Measurements from ENCODE around the gene PHLDB2.
A peak's percentile ranks its signal among the peaks of the same experiment; 100 is the strongest.

PHLDB2 gene

DNA sequence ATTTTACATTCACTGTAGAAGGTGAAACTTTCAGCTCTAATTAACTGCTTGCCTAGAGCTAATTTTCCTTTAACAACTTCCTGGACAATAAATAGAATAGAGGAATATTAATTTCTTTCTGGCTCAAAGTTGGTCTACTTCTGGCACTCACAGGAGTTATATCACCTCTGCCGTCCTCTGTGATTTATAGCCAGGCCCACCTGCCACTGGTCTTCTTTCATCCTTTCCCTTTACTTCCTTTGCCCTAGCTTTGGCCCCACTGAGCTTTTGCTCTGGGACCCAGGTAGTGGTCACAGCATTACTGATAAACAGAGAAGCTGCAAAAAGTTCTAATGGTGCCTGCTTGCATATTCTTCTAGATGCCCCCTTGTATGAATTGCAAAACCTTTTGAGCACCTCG is 70.4 kb downstream of the PHLDB2 start:
- DNase-seq = no peak

DNA sequence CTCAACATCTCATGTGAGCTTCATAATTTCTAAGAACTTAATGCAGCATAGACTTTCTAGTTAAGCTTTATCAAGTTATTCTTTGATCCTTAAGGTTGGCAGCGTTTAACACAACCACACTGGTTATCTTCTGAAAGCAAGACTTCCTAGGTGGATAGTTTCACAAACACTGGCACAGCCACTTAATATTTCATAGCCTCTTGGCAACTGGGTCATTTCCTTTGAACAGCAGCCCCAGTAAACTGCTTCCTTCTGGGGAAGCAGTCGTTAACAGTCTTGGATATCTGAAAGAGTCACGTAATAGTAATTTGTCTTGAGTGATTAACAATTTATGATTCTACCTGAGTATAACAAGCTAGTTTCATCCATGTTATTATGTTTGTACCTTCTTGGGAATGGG is 73.9 kb downstream of the PHLDB2 start:
- DNase-seq = no peak

- peak; percentile 89 for DNase-seq
Observed at GRCh38 chr3:111936191-111936841, 77.3 kb downstream of the PHLDB2 start.

DNA sequence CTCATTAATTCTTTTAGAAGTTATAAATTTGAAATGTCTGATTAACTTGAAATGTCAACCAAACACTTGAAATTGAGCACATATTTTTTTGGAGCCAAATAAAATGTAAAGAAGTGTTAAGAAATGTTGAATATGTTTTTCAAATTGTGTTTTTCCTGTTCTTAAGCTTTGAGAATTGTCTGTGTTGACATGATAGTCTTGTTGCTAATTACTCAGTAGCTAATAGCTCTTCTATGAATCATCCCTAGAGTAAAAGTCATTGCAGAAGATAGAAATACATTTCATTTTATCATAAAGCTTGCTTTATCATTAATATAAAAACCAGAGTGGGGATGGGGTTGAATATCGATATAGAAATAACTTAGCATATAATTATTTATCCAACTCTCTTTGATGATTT is 77.9 kb downstream of the PHLDB2 start:
- DNase-seq = peak; percentile 41

DNA sequence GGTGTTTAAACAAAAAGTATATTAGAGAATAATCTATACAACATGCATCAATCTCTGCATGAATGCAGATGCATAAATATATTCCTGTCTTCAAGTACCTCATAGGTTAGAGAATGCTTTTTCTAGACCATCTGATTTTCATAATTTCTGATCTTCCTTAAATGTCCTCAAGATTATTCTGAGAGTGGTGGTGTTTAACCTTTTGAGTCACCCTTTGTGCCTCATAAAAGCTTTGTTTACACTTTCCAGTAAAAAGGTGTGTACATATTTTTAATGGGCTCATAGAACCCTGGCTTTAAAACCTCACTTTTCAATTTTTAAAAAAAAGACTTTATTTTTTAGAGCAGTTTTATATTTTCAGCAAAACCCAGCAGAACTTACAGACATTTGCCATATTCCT is 78.8 kb downstream of the PHLDB2 start:
- no peak for DNase-seq

DNA sequence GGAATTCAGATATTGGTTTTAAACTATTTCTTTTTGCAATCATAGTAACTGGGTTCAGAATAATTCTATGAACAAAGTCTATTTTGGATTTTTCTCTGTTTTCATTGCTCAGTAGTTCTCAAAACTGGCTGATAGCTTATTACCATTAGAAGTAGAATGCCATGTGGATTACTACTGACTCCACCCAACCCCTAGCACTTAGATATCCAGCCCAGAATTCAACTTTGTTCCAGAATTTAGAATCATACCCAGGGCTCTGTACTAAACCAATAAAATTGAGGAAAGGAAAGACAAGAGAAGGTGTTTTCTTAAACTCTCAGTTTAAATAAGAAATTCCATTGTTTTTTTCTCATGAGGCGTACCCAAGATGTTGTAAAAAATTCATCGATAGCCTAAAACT is 80.8 kb downstream of the PHLDB2 start:
- no peak for DNase-seq

DNA sequence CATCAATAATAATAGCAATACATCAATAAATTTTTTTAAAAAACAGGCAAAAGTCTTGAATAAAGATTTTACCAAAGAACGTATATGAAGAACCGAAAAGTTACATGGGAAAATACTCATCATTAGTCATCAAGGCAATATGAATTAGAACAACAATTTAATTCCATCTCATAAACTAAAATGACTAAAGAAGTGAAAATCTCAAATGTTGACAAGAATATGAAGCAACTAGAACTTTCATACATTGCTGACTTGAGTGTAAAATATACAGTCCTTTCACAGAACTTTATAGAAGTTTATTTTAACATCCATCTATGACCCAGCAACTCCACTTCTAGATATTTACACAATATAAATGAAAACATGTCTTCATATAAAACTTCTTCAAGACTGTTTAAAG is 84.5 kb downstream of the PHLDB2 start:
- DNase-seq = no peak

DNA sequence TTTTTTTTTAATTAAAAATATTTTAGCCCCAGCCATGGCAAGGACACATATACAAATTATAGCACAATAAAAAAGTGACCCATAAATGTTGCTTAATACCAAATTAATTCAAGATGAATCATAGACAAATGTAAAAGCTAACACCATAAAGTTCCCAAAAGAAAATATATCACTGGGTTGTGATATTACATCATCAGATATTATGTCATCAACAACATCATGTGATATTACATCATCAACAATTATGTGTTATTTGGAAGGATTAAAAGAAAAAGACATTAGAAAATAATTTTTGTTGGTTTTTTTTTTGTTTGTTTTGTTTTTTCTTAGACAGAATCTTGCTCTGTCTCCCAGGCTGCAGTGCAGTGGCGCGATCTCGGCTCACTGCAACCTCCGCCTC is 85.3 kb downstream of the PHLDB2 start:
- no peak for DNase-seq

GRCh38 chr3:111947231-111947630 is 88.2 kb downstream of the PHLDB2 start:
- peak; percentile 43 for DNase-seq

DNA sequence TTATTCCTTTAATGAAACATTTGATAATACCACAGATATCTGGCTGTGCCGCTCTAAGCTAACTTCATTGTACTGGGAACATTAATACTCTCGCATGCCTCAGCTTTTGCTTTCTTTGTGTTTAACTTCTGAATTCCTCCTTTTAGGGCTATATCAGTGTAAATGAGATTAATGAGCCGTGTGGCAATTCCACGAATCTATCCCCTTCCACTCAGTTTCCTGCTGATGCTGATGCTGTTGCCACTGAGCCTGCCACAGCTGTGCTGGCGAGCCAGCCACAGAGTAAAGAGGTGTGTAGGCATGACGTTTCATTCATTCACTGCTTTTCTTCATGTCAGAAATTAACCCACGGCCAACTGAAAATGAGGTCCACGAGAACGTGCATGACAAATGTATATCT is 89.7 kb downstream of the PHLDB2 start:
- no peak for DNase-seq

GRCh38 chr3:111949712-111950111 is 90.6 kb downstream of the PHLDB2 start:
- no peak for DNase-seq

- no peak for DNase-seq
Observed at GRCh38 chr3:111951032-111951431, 92.0 kb downstream of the PHLDB2 start.

GRCh38 chr3:111952086-111952485 is 93.0 kb downstream of the PHLDB2 start:
- DNase-seq = no peak

GRCh38 chr3:111952866-111953450 is 93.9 kb downstream of the PHLDB2 start:
- DNase-seq = no peak

GRCh38 chr3:111954228-111954990 is 95.3 kb downstream of the PHLDB2 start:
- peak; percentile 66 for DNase-seq

GRCh38 chr3:111955876-111956275 is 96.8 kb downstream of the PHLDB2 start:
- DNase-seq = no peak

- DNase-seq = no peak
Observed at GRCh38 chr3:111956449-111956848, 97.4 kb downstream of the PHLDB2 start.

- DNase-seq = no peak
Observed at GRCh38 chr3:111956995-111957734, 98.1 kb downstream of the PHLDB2 start.

GRCh38 chr3:111961461-111962164 is 102.5 kb downstream of the PHLDB2 start:
- DNase-seq = peak; percentile 7

DNA sequence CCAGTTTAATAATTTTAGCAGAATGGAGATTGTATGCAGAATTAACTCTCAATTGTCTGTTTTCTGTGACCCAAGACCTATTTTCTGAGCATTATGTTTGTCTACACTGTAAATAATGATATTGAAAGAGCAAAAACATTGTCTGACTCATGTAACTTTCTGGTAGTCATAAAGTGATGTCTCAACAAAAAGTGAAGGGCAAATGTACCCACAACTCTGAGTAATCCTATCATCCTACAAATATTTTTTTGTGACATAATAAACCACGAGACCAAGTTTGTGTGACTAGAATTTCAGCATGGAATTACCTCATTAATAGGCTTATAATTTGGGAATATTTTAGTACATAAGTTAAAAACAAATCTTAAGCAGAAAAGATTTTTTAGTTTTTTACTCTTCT is 104.4 kb downstream of the PHLDB2 start:
- peak; percentile 68 for DNase-seq

- no peak for DNase-seq
Observed at GRCh38 chr3:111965484-111965883, 106.4 kb downstream of the PHLDB2 start.

DNA sequence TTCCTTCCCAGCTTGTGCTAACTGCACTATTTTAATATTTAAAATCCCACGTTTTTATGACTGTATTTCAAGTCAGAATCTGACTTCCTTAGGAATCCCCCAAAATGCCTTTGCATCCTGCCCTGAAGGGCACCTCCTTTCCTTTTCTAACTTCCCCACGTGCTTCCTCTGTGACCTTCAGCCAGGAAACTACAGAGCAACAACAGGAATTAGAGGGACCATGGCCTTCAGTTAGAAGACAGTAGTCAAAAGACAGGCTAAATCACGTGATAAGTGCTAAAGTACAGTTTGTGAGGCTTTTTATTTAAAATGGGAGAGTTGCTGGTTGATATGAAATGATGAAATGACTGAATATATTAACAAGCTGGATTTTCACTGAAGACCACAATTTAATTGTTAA is 108.0 kb downstream of the PHLDB2 start:
- no peak for DNase-seq
